Lung (tissue), 12 donors: Measurements from ENCODE around the gene UBR2. TPM values are rescaled to one million over a fixed set of nuclear protein-coding genes. Genes with fewer than 3 reads are reported as not detected.

ENCODE experiments used
- ATAC-seq: fragments of 200-7000 bp; cut with Tn5 transposase; one replicate; pipeline ENCODE4 v1.9.1; 2020; ENCODE audit warnings: moderate number of reproducible peaks; ENCODE audit not compliant: insufficient read depth, low FRiP score
- DNase-seq, 3 donors: peaks; one replicate each; pipeline ENCODE4 v3.0.0-alpha.2; 2013 to 2017
- H3K27ac ChIP-seq, 2 donors: one replicate each; pipeline ENCODE4 v1.5.1; 2013; ENCODE audit warnings: mild to moderate bottlenecking in 2 of 2, moderate library complexity in 2 of 2, control low read depth in 1 of 2, inconsistent platforms in 1 of 2, low read depth in 1 of 2, low read length in 1 of 2
- H3K27me3 ChIP-seq, 3 donors: one replicate each; pipeline ENCODE4 v1.5.1; 2013; ENCODE audit warnings: low read length in 2 of 3; ENCODE audit not compliant: control insufficient read depth in 3 of 3, insufficient read depth in 3 of 3
- H3K36me3 ChIP-seq, 4 donors: one replicate each; pipeline ENCODE4 v1.5.1; 2013; ENCODE audit warnings: low read length in 4 of 4, mild to moderate bottlenecking in 1 of 4, moderate library complexity in 1 of 4; ENCODE audit not compliant: control insufficient read depth in 4 of 4, insufficient read depth in 4 of 4
- H3K4me1 ChIP-seq, 5 donors: one replicate each; pipeline ENCODE4 v1.5.1; 2013; ENCODE audit warnings: low read length in 5 of 5, mild to moderate bottlenecking in 2 of 5, moderate library complexity in 1 of 5; ENCODE audit not compliant: control insufficient read depth in 5 of 5, insufficient read depth in 5 of 5
- H3K4me3 ChIP-seq: one replicate; pipeline ENCODE4 v1.5.1; 2013; ENCODE audit warnings: mild to moderate bottlenecking, control low read depth, moderate library complexity
- H3K9ac ChIP-seq, 2 donors: one replicate each; pipeline ENCODE4 v1.5.1; 2013; ENCODE audit warnings: low read length in 2 of 2, control low read depth in 1 of 2; ENCODE audit not compliant: insufficient read depth in 1 of 2
- H3K9me3 ChIP-seq, 4 donors: one replicate each; pipeline ENCODE4 v1.5.1; 2013; ENCODE audit warnings: low read length in 3 of 4, mild to moderate bottlenecking in 1 of 4, moderate library complexity in 1 of 4; ENCODE audit not compliant: control insufficient read depth in 4 of 4, insufficient read depth in 3 of 4
- CTCF ChIP-seq: IDR thresholded peaks from 2 replicates; pipeline ENCODE4 v1.5.1; 2012; ENCODE audit warnings: mild to moderate bottlenecking; ENCODE audit errors: control extremely low read depth, extremely low read depth
- WGBS, 2 donors: extraction: QIAGEN DNeasy Blood & Tissue Kit; methylation state at CpG; one replicate each; pipeline ENCODE4 v1.1.7; 2013; 5-methylcytosine and 5-hydroxymethylcytosine counted together
- polyA plus RNA-seq, 2 donors: library from polyadenylated mRNA; stranded (reverse); fragments of 200-250 nt; gene quantifications; one replicate each; pipeline ENCODE4 v1.2.1, GENCODE V29; 2013
- total RNA-seq, 2 donors: library from RNA; depleted of rRNA in 1 of 2; stranded (reverse); fragments of >200 nt in 1 of 2; gene quantifications; one replicate each; pipeline ENCODE4 v1.2.1, GENCODE V29; 2014 to 2021
- donor health status: control.
- donor health status: control.
- donor health status: Bipolar disorder and iron deficiency.
- donor health status: healthy.
- donor health status: DM: yes; HTN: yes; CAD: no.

UBR2 gene
- total and polyA plus RNA-seq, 4 donors = 8.4 to 45.4 (median 19.0) TPM

DNA sequence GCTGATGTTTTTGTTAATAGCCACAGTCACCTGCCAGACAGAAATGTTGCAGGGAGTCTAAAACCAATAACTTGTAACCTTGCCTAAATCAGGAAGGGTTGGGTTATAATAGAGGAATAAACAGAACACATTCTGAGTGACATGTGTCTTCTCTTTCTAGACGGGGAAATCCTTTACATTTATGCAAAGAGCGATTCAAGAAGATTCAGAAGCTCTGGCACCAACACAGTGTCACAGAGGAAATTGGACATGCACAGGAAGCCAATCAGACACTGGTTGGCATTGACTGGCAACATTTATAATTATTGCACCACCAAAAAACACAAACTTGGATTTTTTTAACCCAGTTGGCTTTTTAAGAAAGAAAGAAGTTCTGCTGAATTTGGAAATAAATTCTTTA, 127.0 kb downstream of the UBR2 start:
- no peak for ATAC-seq
- Histone ChIP-seq H3K9me3 (no peaks in the 10 kb centered on the region), H3K4me3 (no peak overlapping the region), H3K36me3 (peaks cover 23 to 39% (median 34%) of the 10 kb centered on the region in 4 donors), H3K4me1 (no peaks in the 10 kb centered on the region), H3K9ac (no peak overlapping the region), H3K27ac (no peak overlapping the region), H3K27me3 (no peaks in the 10 kb centered on the region)
- WGBS, 2 donors = 60 to 67% methylated on average over 2 of the region's 2 CpGs
- TF ChIP-seq CTCF = no peak
- no peak for DNase-seq

DNA sequence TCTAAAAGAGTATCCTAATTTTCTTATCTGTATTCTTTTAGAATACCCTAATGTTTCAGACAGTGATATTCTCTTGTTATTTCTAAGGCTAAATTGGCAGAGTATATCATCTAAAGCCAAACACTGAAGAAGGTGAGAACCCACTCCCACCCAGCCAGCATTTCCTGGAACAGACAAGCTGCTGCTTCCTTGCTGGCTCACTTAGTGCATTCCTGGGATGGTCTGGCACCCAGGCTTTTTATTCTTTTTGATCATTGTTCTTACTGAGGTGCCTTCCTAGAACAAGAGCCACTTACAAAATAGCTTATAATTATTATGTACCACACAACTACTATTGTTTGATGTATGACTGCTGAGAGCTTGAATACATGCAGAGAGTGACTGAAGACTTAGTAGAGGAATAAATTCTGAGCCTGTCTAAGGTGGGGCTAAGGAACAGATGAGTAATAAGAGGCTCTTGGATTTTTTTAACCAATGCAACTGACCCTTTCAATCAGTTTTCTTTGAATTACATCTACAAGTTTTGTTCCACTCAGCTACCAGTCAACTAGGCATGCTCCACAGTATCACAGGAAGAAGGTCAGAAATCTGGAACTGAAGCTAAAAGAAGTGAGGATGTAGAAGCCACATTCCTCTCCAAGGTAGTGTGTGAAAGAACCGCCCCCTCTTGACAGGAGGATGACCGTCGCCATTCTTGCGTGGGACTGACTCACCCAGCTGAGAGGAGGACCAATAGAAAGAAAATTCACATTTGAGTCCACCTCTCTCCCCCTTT, 128.5 kb downstream of the UBR2 start:
- peak; percentile 71 for ATAC-seq
- 66 to 88% methylated on average over 4 of the region's 4 CpGs for WGBS, 2 donors
- no peak for TF ChIP-seq CTCF

GRCh38 chr6:42693725-42694323, 130.0 kb downstream of the UBR2 start:
- Histone ChIP-seq H3K9ac (no peak overlapping the region), H3K4me1 (peaks cover 0 to 1% (median 0%) of the 10 kb centered on the region in 5 donors), H3K27me3 (no peaks in the 10 kb centered on the region), H3K4me3 (no peak overlapping the region), H3K9me3 (no peaks in the 10 kb centered on the region), H3K27ac (peak overlapping the region; percentile 26 to 46), H3K36me3 (peaks cover 20 to 29% (median 25%) of the 10 kb centered on the region in 4 donors)
- ATAC-seq (no peak), DNase-seq (no peak)
- no peak for TF ChIP-seq CTCF
- 93 to 96% methylated on average over 2 of the region's 2 CpGs for WGBS, 2 donors

More for the DNA sequence above, 128.5 kb downstream of the UBR2 start:
- Histone ChIP-seq H3K27ac (peak overlapping the region in 1 of 2 donors; percentile 58), H3K36me3 (peaks cover 23 to 38% (median 31%) of the 10 kb centered on the region in 4 donors), H3K9ac (no peak overlapping the region), H3K9me3 (no peaks in the 10 kb centered on the region), H3K4me1 (peaks cover 0 to 1% (median 0%) of the 10 kb centered on the region in 5 donors), H3K27me3 (no peaks in the 10 kb centered on the region), H3K4me3 (no peak overlapping the region)
- no peak for DNase-seq
